Urothelium cell line (cell line): ENCODE data around the gene SFT2D1.
"Not testable (repeated sequence)": the region's sequence is repeated elsewhere in the genome, so short reads cannot be mapped to it uniquely, and the experiment has no call there.

Source experiments
- DNase-seq: peaks from one replicate; pipeline ENCODE4 v3.0.0; 2011; ENCODE audit warnings: low spot score, mixed read lengths
- FAIRE-seq: peaks from 2 replicates; lab custom pipeline; 2011; peaks lifted over from hg19 to GRCh38; lab: Jason Lieb, UNC

Gene SFT2D1

DNA sequence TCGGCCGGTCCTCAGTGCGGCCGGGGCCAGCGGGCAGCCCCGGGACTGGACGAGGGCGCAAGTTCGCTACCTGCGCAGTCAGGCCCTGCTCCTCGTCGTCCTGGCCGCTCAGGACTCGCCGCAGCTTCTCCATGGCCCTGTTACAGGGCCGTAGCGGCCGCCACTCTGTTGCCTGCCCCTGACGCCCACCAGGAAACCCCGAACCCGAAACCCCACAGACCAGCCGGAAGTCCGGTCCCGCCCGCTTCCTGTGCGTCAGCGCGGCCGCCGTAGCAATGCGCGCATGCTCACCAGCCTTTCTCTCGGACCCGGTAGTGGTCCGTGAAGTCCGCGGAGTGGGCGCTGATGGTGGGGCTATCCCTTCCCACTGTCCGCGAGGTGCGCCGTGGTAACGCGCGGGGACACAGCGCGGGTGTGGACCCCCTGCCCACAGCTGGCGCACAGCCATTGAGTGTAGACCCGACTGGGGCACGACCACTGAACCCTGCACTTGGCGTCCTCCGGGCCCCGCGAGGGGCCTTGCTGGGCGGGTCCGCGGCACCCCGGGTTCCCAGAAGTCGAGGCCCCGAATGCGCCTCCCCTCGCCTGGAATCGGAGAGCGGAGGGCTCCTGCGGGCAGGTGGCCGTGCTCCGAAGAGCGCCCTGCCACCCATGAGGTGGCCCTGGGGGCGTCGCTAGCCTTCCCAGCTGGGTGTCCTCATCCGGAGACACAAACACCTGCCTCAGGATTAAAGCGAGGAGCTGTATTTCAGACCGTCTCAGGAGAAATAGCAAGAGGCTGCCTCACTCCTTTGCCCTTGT lies at the start of gene SFT2D1:
TSS of gene SFT2D1 (minus strand) at position 197 of the 801 bp plus-strand sequence. CDS start at position 133, 64 bp downstream.
- DNase-seq (peak; percentile 92), FAIRE-seq (peak; percentile 74)

DNA sequence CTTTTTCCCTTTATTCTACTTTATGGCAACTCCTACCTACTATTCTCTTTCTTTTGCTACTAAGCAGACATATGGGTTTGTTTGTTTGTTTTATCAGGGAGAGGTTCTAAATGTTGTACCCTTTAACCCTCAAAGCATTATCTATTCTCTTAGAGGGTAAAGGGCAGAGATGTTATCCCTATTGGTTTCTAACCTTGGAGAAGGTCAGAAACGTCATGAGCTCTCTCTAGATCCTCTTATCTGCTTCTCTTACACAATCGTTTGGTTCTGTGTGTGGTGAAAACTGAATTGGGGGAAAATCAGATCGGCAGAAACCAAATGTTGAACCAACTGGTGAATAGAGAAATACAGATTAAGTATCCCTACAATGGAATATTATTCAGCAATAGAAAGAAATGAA lies 46.8 kb upstream of the SFT2D1 start:
- FAIRE-seq = no peak
- no peak for DNase-seq

DNA sequence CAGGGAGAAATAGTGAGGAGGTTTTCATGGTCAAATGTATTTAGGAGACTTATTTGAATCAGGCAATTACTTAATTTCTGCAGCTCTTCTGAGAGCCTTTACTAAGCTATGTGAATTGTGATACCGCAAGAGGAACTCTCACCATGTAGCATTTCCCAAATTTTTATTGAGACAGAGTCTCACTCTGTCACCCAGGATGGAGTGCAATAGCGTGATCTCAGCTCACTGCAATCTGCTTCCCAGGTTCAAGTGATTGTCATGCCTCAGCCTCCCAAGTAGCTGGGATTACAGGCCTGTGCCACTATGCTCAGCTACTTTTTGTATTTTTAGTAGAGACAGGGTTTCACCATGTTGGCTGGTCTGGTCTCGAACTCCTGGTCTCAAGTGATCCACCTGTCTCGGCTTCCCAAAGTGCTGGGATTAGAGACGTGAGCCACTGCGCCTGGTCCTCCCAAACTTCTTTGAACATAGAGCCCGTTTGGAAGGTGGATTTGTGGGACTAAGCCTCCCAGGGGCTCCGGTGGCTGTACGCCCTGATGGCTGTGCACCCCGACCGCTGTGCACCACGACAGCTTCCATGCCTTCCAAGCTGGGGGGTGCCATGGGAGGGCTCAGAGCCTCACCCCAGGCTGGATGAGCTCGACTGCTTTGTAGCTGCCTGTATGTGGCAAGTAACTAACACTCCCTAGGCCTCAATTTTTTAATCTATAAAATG lies 46.1 kb upstream of the SFT2D1 start:
- FAIRE-seq = no peak
- DNase-seq = no peak

DNA sequence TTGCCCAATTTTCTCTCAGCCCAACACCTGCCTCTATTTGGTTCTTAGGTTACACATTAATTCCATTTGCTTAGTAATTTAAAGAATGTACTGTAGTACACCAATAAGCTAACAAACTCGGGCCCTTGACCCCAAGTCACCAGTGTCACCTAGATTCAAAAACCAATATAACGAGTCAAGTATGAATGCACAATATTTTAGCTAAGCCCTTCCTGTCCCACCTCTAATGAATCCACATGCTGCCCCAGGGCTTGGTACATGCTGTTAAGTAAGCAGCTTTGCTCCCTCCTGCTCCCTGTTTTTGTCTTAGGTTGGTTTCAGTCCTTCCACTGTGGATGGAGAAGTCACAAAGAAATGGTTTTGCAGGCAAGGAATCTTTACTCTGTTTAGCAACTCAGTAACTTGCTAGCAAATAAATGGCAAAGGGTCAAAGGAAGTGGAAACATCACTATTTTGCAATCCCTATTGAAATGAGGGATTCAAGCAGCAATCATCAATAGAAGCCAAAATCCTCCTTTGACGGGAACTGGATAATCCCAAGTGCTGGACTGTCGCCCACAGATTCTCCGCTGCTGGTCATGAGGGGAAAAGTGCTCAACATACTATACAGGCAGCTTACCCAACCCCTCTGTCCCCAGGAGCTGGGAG lies 45.4 kb upstream of the SFT2D1 start:
- FAIRE-seq (no peak), DNase-seq (no peak)

DNA sequence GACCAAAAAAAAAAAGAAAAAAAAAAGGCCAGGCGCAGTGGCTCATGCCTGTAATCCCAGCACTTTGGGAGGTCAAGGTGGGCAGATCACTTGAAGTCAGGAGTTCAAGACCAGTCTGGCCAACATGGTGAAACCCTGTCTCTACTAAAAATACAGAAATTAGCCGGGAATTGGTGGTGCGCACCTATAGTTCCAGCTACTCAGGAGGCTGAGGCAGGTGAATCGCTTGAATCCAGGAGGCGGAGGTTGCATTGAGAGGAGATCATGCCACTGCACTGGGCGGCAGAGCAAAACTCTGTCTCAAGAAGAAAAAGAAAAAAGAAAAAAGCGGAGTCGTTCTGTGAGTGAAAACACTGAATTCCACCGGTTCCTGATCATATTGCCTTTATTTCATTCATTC lies 44.8 kb upstream of the SFT2D1 start:
- FAIRE-seq, DNase-seq: not testable (repeated sequence)

DNA sequence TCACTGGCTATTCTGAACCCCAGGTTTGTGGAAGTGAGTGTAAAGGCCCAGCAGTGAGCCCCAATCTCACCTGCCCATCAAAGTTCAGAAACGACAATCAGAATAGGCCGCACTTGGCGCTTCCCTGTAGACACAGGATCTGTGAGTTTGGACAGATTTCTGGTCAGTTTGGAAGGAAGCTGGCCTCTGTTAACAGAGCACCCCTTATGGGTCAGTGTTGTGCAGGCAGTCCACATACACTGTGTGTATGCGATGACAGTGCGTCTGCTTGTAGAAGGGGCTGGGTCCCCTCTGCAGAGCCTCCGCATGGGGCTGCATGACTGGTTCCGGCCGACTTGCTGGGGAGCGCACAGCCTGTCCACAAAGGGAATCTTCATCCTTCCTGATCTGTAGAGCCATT lies 43.8 kb upstream of the SFT2D1 start:
- FAIRE-seq (no peak), DNase-seq (no peak)

DNA sequence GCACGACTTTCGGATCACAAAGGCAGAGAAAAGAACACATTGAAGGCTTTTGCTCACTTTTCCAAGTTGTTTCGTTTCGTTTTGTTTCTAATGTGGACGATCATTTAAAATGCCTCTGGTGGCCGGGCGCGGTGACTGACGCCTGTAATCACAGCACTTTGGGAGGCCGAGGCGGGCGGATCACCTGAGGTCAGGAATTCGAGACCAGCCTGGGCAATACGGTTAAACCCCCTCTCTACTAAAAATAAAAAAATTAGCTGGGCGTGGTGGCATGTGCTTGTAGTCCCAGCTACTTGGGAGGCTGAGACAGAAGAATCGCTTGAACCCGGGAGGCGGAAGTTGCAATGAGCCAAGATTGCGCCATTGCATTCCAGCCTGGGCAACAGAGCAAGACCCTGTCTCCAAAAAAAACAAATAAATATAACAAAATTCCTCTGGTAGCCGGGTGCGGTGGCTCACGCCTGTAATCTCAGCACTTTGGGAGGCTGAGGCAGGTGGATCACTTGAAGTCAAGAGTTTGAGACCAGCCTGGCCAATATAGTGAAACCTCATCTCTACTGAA lies 41.5 kb upstream of the SFT2D1 start:
- FAIRE-seq, DNase-seq: not testable (repeated sequence)

DNA sequence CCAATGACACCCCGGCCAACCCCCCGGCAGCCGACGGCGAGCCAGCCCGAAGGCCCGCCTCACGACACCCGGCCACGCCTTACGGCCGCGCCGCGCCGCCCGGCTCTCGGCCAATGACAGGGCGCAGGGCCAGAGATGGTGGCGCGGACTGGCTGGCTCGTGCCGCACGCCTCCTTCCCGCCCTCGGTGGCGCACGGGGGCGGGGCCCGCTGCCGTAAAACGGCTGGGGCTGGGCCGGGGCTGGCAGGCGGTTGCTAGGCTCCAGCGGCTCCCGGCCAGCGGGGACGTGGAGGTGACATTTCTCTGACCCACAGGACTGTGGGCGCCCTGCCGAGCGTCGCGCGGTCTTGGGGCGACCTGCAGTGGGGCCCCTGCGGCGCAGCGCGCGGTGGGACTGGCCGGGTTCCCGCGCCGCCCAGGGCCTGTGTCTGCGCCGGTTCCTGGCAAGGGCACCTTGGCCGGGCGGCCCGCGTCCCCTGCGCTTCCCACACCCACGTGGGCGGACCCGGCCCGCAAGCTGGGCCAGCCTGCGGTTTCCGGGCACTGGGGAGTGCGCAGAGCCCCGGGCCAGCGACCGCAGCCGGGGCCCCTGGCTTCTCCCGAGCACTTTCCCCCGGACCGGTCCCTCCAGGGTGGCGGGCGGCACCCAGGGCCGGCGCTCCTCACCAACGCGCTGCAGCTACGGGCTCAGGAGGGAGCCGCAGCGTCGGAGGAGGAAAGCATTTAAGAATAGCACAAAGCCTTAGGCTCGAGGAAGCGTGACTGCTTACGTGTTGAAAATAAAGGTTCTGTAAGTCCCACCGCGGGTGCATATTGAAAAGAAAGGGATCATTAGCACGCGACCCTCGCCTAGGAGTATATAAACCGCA lies 40.8 kb upstream of the SFT2D1 start, which contains the start of gene MPC1:
TSS of gene MPC1 (minus strand) at position 8 of the 869 bp plus-strand sequence. CDS start 64 bp downstream, outside the sequence.
- FAIRE-seq = peak; percentile 95
- peak; percentile 97 for DNase-seq

DNA sequence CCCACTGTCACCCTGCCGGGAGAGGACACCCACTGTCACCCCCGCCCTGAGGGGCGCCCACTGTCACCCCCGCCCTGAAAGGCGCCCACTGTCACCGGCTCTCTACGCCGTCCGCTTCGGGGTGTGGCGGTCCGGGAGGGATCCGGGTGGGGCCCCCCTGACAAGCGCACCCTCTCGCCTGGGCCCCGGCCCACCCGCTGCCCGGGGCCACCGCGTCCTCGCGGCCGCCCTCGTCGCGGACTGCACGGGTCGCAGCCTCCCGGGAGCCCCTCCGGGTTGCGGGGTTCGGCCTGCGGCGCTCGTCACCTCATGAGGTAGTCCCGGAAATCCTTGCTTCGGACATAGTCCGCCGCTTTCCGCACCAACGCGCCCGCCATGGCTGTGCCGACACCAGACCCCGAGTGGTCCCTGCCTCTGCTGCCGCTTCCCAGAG lies 40.2 kb upstream of the SFT2D1 start:
- no peak for DNase-seq
- no peak for FAIRE-seq

DNA sequence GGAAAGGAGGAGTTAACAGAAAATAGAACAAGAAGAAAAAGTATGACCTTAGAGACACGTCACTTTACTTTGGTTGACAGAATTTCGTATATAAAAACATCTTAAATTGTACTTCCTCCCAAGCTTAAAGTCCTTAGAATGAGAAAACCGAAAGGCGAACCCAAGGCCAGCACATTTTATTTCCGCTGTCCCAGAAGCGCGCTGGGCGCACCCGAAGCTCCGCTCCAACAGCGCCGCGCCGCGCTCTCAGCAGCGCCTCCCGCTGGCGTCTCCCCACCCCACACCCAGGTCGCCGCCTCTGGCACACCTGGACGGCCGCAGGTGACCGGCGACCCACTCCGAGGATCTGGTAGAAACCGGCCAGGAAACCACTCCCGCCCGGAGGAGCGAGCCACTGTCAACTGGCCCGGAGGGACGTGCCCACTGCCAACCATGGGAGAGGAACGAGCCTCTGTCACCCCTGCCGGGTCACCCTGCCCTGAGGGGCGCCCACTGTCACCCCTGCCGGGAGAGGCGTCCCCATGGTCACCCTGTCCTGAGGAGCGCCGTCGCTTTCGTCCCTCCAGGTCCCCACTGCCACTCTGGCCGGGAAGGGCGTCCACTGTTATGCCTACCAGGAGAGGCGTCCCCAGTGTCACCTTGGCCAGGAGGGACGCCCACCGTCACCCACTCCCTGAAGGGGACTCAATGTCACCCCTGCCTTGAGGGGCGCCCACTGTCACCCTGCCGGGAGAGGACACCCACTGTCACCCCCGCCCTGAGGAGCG lies 39.6 kb upstream of the SFT2D1 start:
- peak; percentile 79 for DNase-seq
- no peak for FAIRE-seq

DNA sequence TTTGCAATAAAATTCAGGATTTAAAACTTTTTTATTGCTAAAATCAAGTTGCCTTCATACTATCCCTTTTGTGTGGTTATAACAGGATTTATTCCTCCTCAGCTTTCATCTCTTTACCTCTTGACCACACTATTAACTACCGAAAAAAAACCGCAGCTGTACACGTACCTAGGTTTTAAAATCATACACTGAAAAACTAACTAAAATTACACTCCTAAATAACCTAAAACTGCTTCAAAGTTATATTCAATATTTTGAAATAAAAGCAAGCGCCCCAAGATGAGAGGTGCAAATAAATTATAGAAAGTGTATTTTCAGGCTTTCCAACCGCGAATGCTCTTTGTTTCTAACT lies 39.0 kb upstream of the SFT2D1 start:
- no peak for DNase-seq
- FAIRE-seq = no peak

DNA sequence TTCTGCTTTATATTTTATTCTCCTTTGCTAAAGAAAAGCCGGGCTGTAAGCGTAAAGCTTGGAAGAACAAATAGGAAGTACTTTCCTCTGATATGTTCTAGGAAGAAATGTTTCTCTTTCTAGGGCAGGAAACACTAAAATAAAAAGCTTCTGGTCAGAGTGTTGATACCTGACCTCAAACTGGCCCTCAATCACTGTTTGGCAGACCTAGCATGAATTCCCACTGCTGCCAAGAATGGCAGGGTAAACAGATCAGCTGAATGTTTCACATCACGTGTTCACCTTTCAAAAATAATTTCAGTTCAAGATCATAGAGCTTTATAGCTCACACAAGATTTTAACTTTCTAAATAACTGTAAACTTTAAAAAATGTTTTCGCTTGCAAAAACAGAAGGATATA lies 37.5 kb upstream of the SFT2D1 start:
- no peak for FAIRE-seq
- no peak for DNase-seq

DNA sequence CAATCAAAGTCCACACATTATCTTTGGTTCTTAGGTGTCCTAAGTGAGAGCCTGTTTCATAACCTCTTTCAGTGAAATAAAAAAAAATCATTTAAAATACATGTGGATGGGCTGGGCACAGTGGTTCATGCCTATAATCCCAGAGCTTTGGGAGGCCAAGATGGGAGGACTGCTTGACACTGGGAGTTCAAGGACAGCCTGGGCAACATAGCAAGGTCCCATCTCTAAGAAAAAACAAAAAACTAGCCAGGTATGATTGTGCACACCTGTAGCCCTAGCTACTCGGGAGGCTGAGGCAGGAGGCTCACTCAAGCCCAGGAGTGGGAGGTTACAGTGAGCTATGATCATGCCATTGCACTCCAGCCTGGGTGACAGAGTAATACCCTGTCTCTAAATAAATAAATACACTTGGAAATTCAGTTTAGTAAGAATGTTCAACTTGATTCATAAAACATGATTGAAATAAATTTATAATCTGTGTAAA lies 36.8 kb upstream of the SFT2D1 start:
- no peak for FAIRE-seq
- DNase-seq = no peak

DNA sequence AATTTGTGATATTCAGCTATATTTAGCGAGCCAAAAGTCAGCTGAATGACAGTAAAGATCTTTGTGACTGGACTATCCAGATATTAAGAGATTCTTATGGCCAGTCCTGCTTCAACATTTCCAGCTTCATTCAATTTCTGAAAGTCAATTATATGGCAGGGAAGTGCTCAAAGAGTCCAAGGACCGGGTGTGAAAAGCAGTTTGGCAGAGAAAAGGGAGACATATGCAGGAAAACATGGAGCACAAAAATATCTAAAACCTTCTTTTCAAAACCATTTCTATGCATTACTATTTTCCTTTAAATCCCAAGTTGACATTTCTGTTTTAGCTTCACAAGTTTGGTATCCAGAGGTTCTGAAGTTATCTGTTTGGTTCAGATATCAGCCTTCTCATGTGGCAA lies 35.4 kb upstream of the SFT2D1 start:
- no peak for FAIRE-seq

DNA sequence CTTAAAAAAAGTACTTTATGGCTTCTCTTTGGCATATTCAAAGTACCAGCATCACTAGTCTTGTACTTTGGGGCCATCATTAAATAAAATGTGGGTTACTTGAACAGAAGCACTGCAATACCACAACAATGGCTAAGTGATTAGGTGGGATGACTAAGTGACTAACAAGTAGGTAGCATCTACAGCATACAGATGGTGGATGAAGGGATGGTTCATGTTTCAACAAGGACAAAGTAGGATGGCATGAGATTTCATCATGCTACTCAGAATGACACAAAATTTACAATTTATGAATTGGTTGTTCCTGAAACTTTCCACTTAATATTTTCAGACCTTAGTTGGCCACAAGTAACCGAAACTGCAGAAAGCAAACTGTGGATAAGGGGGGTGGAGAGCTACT lies 32.7 kb upstream of the SFT2D1 start:
- FAIRE-seq (no peak), DNase-seq (no peak)

More for the DNA sequence above, 35.4 kb upstream of the SFT2D1 start:
- DNase-seq = no peak

DNA sequence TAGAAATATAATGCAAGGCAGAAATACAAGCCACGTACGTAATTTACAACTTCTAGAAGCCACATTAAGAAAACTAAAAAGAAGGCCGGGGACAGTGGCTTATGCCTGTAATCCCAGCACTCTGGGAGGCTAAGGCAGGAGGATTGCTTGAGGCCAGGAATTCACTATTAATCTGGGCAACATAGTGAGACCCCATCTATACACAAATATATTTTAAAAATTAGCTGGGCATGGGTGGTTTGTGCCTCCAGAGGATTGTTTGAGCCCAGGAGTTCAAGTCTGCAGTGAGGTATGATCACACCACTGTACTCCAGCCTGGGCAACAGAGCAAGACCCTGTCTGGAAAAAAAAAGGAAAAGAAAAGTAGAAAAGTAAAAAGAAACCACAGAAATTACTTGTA lies 28.1 kb upstream of the SFT2D1 start:
- FAIRE-seq (no peak), DNase-seq (no peak)

DNA sequence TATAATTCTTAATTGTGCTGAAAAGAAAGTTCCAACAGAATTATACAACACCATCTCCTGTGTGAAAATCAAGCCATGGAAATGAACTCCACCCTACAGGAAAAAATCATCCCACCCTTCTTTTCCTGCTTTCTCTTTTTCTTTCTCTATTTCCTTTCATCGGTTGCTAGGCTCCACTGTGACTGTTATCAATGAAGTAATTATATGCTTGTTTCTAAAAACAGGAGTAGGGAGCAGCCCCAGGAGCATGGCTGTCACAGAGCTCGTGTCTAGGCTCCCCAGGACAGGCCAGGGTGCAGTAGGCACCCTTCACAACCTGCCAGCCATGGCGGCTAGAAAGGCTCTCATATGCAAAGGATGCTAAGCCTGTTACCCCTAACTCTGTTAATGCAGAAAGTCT lies 27.4 kb upstream of the SFT2D1 start:
- no peak for DNase-seq
- FAIRE-seq = no peak

DNA sequence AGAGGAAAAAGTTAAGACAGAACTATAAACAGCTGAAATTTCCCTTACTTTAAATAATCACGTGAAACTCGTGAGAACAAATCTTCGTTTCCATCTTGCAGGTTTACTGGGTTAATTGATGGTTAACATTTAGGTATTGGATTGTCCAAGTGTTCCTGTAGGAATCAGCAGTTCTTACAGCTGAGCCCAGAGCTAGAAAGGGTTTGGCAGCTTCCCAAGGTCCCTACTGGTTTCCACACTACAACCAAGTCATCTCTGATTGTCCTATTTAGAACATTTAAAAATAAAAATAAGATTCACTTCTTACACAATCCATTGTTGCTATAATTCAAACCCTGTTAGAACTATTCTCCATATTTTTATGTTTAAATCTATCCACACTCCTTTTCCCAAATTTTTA lies 24.6 kb upstream of the SFT2D1 start:
- FAIRE-seq = no peak

DNA sequence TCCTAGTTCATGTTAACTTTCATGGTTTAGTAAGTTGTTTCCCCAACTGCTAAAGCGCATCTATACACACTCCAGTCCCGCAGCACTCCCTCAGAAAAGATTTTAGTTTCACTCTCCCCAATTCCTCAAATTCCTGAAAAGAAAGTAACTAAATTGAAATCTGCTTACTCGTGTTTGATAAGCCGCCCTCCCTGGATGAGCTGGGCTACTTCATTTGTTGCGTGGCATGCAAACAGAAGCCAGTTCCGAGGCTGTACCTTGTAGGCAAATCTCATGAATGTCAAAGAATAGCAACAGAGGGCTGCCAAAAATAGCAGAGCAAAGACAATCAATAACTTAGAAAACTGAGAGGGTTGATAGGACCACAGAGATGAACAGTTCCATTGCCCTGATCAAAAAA lies 23.5 kb upstream of the SFT2D1 start:
- DNase-seq (no peak), FAIRE-seq (no peak)

More for the DNA sequence above, 24.6 kb upstream of the SFT2D1 start:
- DNase-seq = no peak
